HCT116 (cell line): ENCODE results near the gene DIPK1B.

Source experiments
- CTCF ChIP-seq, 3 experiments: fragments of 200-600 bp in 1 of 3; sonication (generic) in 1 of 3; IDR thresholded peaks in 2 of 3; conservative IDR thresholded peaks in 1 of 3; 2 replicates each; pipeline ENCODE4 v1.5.1; 2012 to 2017; ENCODE audit warnings: low read depth in 2 of 3, low read length in 2 of 3, antibody characterized with exemption in 1 of 3, borderline replicate concordance in 1 of 3, control low read depth in 1 of 3, mild to moderate bottlenecking in 1 of 3, mixed read lengths in 1 of 3, mixed run types in 1 of 3, moderate library complexity in 1 of 3; ENCODE audit not compliant: insufficient read depth in 1 of 3
- EZH2 ChIP-seq: fragments of 200-600 bp; sonication (generic); IDR thresholded peaks from 2 replicates; pipeline ENCODE4 v1.6.1; 2017; ENCODE audit warnings: antibody characterized with exemption, mixed run types
- POLR2A ChIP-seq: IDR thresholded peaks from 2 replicates; pipeline ENCODE4 v1.7.0; 2011; ENCODE audit warnings: borderline replicate concordance; ENCODE audit not compliant: insufficient read depth, insufficient read length; ENCODE audit errors: extremely low read depth
- SIN3A ChIP-seq: IDR thresholded peaks from 2 replicates; pipeline ENCODE4 v1.6.1; 2012; ENCODE audit warnings: low read depth
- SP1 ChIP-seq: IDR thresholded peaks from 2 replicates; pipeline ENCODE4 v1.6.1; 2012; ENCODE audit warnings: low read depth

- no peak for TF ChIP-seq CTCF (IDR thresholded peaks at IDR 0.05 in 2 of 3, conservative IDR thresholded peaks at IDR 0.05 in 1 of 3; ENCODE audit: borderline replicate concordance in 1 of 3, insufficient read depth in 1 of 3, low read depth in 2 of 3, low read length in 2 of 3)
- no peak for TF ChIP-seq SIN3A
- no peak for TF ChIP-seq SP1
- no peak for TF ChIP-seq EZH2
- TF ChIP-seq POLR2A = no peak
These were observed 9.0 kb upstream of the DIPK1B start for GRCh38 chr9:136703276-136703860.
